OCI-LY7 (cell line): ENCODE measurements around the gene THAP4. TPM values are rescaled to one million over a fixed set of nuclear protein-coding genes. Genes with fewer than 3 reads are reported as not detected.

Experiments used
- BruUV-seq: library from RNA; stranded (reverse); fragments of 400-500 nt; replicated peaks from 2 replicates; lab custom pipeline; 2021; lab: Mats Ljungman, UMichigan
- CTCF ChIA-PET: fragments of 300-600 bp; sonication (Branson Sonifier 250); formaldehyde crosslinking; loops from one replicate; lab custom pipeline; 2022; ENCODE audit warnings: antibody characterized with exemption; ENCODE audit not compliant: unreplicated experiment; lab: Charles Lee
- POLR2A ChIA-PET: fragments of 300-600 bp; sonication (Branson Sonifier 250); formaldehyde crosslinking; loops from one replicate; lab custom pipeline; 2022; ENCODE audit warnings: antibody characterized with exemption; lab: Charles Lee
- DNase-seq: peaks from one replicate; pipeline ENCODE4 v3.0.0-alpha.2; 2015; ENCODE audit warnings: low spot score
- H2AFZ ChIP-seq: fragments of 200-600 bp; sonication (generic), shearing (Covaris generic); 2 replicates; pipeline ENCODE4 v1.6.1; 2014; ENCODE audit warnings: mild to moderate bottlenecking, antibody characterized with exemption, low read length, moderate library complexity
- H3K27ac ChIP-seq: fragments of 200-600 bp; sonication (generic); 2 replicates; pipeline ENCODE4 v1.5.1; 2014; ENCODE audit warnings: mixed run types, low read depth, mild to moderate bottlenecking, moderate library complexity, low read length, inconsistent platforms; ENCODE audit not compliant: poor library complexity, severe bottlenecking
- H3K36me3 ChIP-seq: fragments of 200-600 bp; sonication (generic); 2 replicates; pipeline ENCODE4 v1.6.1; 2014; ENCODE audit warnings: mild to moderate bottlenecking, antibody characterized with exemption, low read length, moderate library complexity, mixed read lengths; ENCODE audit not compliant: insufficient read depth
- H3K4me1 ChIP-seq: fragments of 200-600 bp; sonication (generic); 2 replicates; pipeline ENCODE4 v1.5.1; 2014; ENCODE audit warnings: mild to moderate bottlenecking, low read length; ENCODE audit not compliant: insufficient read depth, poor library complexity, severe bottlenecking
- H3K4me2 ChIP-seq: fragments of 200-600 bp; sonication (generic); 2 replicates; pipeline ENCODE4 v1.6.1; 2014; ENCODE audit warnings: mild to moderate bottlenecking, low read length
- H3K4me3 ChIP-seq: fragments of 200-600 bp; sonication (generic); 2 replicates; pipeline ENCODE4 v1.5.1; 2014; ENCODE audit warnings: mild to moderate bottlenecking, low read depth, low read length; ENCODE audit not compliant: poor library complexity, severe bottlenecking
- H3K79me2 ChIP-seq: fragments of 200-600 bp; sonication (generic); 2 replicates; pipeline ENCODE4 v1.6.1; 2016; ENCODE audit warnings: low read depth, mild to moderate bottlenecking, low read length, moderate library complexity, mixed read lengths; ENCODE audit not compliant: insufficient read depth
- H3K9me2 ChIP-seq: fragments of 200-600 bp; sonication (generic); 2 replicates; pipeline ENCODE4 v1.6.1; 2016; ENCODE audit warnings: mild to moderate bottlenecking, low read length, mixed read lengths; ENCODE audit not compliant: insufficient read depth
- H3K9me3 ChIP-seq: fragments of 200-600 bp; sonication (generic); 2 replicates; pipeline ENCODE4 v1.6.1; 2014; ENCODE audit warnings: mild to moderate bottlenecking, mixed run types, low read length, mixed read lengths
- H4K20me1 ChIP-seq: fragments of 200-600 bp; sonication (generic); 2 replicates; pipeline ENCODE4 v1.6.1; 2014; ENCODE audit warnings: mild to moderate bottlenecking, antibody characterized with exemption, low read length, moderate library complexity, mixed read lengths; ENCODE audit not compliant: insufficient read depth
- EZH2phosphoT487 ChIP-seq: fragments of 200-600 bp; sonication (generic); IDR thresholded peaks from 2 replicates; pipeline ENCODE4 v1.6.1; 2018; ENCODE audit warnings: low read depth, borderline replicate concordance, mild to moderate bottlenecking, mixed run types, antibody characterized with exemption, low read length, moderate library complexity, mixed read lengths
- intact Hi-C: fragments of 100-400 bp; cut with micrococcal nuclease; formaldehyde crosslinking; loops from one replicate; pipeline ENCODE4 v1.10.0; 2022; ENCODE audit not compliant: unreplicated experiment
- total RNA-seq, 2 experiments: library from RNA; depleted of rRNA in 1 of 2; stranded (reverse); fragments of >200 nt in 1 of 2; shearing (Covaris generic) in 1 of 2; gene quantifications; 2 replicates each; pipeline ENCODE4 v1.2.3, GENCODE V29; 2014 to 2022
- TF ChIP-seq, protein P1 (sequence below): fragments of 200-600 bp; sonication (generic); conservative IDR thresholded peaks from 2 replicates; pipeline ENCODE4 v1.5.1; 2014; ENCODE audit warnings: mild to moderate bottlenecking, antibody characterized with exemption, low read length, moderate library complexity, mixed read lengths

THAP4 gene
- total RNA-seq, 2 experiments from 2014 or later = 61.6 to 65.6 TPM

DNA sequence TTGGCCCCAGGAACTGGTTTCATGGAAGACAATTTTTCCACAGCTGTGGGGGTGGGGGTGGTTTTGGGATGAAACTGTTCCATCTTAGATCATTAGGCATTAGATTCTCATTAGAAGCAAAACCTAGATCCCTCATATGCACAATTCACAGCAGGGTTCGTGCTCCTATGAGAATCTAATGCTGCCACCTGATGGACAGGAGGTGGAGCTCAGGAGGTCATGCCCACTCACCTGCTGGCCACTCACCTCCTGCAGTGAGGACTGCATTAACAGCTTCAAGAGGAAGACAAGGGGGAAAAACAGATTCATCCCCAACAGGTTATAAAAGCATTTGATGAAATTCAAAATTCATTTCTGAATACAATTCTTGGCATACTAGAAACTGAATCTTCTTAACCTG lies 38.5 kb downstream of the THAP4 start:
- Histone ChIP-seq H3K4me2 (no peak overlapping the region), H3K36me3 (peaks cover 74% of the 10 kb centered on the region), H3K9me2 (no peaks in the 10 kb centered on the region), H2AFZ (no peak overlapping the region), H4K20me1 (no peaks in the 10 kb centered on the region), H3K4me3 (no peak overlapping the region), H3K9me3 (no peaks in the 10 kb centered on the region), H3K79me2 (no peaks in the 10 kb centered on the region), H3K27ac (no peak overlapping the region), H3K4me1 (no peaks in the 10 kb centered on the region)
- DNase-seq = peak; percentile 10
- no TSS peak for BruUV-seq
- TF ChIP-seq, protein P1, sequence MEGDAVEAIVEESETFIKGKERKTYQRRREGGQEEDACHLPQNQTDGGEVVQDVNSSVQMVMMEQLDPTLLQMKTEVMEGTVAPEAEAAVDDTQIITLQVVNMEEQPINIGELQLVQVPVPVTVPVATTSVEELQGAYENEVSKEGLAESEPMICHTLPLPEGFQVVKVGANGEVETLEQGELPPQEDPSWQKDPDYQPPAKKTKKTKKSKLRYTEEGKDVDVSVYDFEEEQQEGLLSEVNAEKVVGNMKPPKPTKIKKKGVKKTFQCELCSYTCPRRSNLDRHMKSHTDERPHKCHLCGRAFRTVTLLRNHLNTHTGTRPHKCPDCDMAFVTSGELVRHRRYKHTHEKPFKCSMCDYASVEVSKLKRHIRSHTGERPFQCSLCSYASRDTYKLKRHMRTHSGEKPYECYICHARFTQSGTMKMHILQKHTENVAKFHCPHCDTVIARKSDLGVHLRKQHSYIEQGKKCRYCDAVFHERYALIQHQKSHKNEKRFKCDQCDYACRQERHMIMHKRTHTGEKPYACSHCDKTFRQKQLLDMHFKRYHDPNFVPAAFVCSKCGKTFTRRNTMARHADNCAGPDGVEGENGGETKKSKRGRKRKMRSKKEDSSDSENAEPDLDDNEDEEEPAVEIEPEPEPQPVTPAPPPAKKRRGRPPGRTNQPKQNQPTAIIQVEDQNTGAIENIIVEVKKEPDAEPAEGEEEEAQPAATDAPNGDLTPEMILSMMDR = peak; percentile 40; the same call in 1 of the 2 replicates
- no peak for TF ChIP-seq EZH2phosphoT487
- ChIA-PET CTCF (no interaction called here), POLR2A (interaction anchor here (0.9 kb wide), 1 partner anchor 10 kb away, joined by 3 read pairs; no protein-coding TSS in a partner anchor)
- intact Hi-C loops = no loop called here

DNA sequence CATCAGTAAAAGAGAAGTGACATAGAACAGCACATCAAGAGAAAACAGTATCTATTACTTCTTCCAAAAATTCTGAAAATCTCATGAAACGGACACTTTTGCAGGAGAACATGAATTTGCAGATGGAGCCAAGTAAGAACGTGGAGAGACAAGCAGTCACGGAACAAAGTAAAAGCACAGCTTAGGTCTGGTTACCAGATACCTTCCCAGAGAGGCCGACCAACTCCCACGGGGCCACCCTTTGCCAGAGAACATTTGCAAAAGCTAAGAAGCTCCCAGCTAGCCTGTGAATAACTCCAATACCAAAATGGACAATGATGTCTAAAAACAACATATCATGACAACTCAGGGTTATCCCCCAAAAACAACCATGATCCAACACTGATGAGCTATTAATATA lies 38.9 kb downstream of the THAP4 start:
- BruUV-seq = no TSS peak
- H3K4me2 ChIP-seq = no peak overlapping the region
- H3K4me1 ChIP-seq = no peaks in the 10 kb centered on the region
- no peaks in the 10 kb centered on the region for H3K9me2 ChIP-seq
- DNase-seq = no peak
- no peaks in the 10 kb centered on the region for H3K79me2 ChIP-seq
- H3K27ac ChIP-seq = no peak overlapping the region
- no peak overlapping the region for H2AFZ ChIP-seq
- H3K36me3 ChIP-seq = peaks cover 74% of the 10 kb centered on the region
- CTCF ChIA-PET = no interaction called here
- no peaks in the 10 kb centered on the region for H3K9me3 ChIP-seq
- no peak for TF ChIP-seq EZH2phosphoT487
- TF ChIP-seq, protein P1 = no peak
- H3K4me3 ChIP-seq = no peak overlapping the region
- POLR2A ChIA-PET = interaction anchor here (0.9 kb wide), 1 partner anchor 10 kb away, joined by 3 read pairs; no protein-coding TSS in a partner anchor
- H4K20me1 ChIP-seq = no peaks in the 10 kb centered on the region
- intact Hi-C loops = no loop called here

GRCh38 chr2:241597561-241597960 lies 39.4 kb downstream of the THAP4 start:
- Histone ChIP-seq H4K20me1 (no peaks in the 10 kb centered on the region), H3K9me3 (no peaks in the 10 kb centered on the region), H3K27ac (no peak overlapping the region), H3K36me3 (peaks cover 69% of the 10 kb centered on the region), H3K4me3 (no peak overlapping the region), H3K79me2 (no peaks in the 10 kb centered on the region), H3K4me1 (no peaks in the 10 kb centered on the region), H3K4me2 (no peak overlapping the region), H2AFZ (no peak overlapping the region), H3K9me2 (no peaks in the 10 kb centered on the region)
- POLR2A ChIA-PET = no interaction called here
- CTCF ChIA-PET = no interaction called here
- intact Hi-C loops = no loop called here
- no TSS peak for BruUV-seq
- DNase-seq = no peak
- TF ChIP-seq, protein P1 = no peak
- no peak for TF ChIP-seq EZH2phosphoT487
